ENCODE results near the gene KDM5A.
"Not testable (repeated sequence)": the region's sequence is repeated elsewhere in the genome, so short reads cannot be mapped to it uniquely, and the experiment has no call there.

KDM5A gene

DNA sequence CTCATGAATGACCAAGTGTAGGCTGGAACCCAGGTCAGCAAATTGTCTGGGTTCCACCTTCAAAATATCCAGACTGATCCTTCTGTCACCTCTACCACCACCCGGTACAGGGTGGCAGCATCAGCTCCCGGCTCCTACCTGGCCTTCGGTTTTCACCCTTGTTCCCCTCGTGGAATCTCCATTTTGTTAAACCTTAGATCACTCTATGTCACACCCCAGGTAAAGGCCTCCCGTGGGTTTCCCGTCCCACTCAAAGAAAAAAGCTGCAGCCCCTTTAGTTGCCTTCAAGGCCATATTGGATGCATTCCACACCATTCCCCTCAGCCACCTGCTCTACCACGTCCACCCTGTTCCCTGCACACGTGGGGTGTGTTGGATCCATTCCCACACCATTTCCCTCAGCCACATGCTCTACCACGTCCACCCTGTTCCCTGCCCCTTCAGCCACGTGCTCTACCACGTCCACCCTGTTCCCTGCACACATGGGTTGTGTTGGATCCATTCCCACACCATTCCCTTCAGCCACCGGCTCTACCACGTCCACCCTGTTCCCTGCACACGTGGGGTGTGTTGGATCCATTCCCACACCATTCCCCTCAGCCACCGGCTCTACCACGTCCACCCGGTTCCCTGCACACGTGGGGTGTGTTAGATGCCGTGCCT, 150.3 kb downstream of the KDM5A start:
- TF ChIP-seq SUZ12 (IDR thresholded peaks at IDR 0.05; ENCODE audit: extremely low read depth, insufficient read depth, insufficient read length) = no peak
- no peak for TF ChIP-seq ZNF274 (IDR thresholded peaks at IDR 0.05; ENCODE audit: low read depth, low read length)
- no peak for TF ChIP-seq YY1 (IDR thresholded peaks at IDR 0.05; ENCODE audit: insufficient read depth, insufficient read length)
- DNase-seq (ENCODE audit: low read depth, low spot score) = no peak
- peaks cover 33% of the 10 kb centered on the region; the same call in 1 of the 2 replicates for H3K9me3 ChIP-seq (ENCODE audit: insufficient read depth, low read length)
- no peaks in the 10 kb centered on the region for H3K27me3 ChIP-seq (ENCODE audit: insufficient read depth, insufficient read length)
- H3K4me3 ChIP-seq (ENCODE audit: insufficient read length, low read depth) = no peak overlapping the region
- H3K9ac ChIP-seq (ENCODE audit: insufficient read length, low read depth) = no peak overlapping the region
- no peaks in the 10 kb centered on the region for H3K36me3 ChIP-seq (ENCODE audit: insufficient read depth, insufficient read length, low read length)
- H3K4me1 ChIP-seq (ENCODE audit: insufficient read depth, insufficient read length) = no peaks in the 10 kb centered on the region

- TF ChIP-seq YY1 (IDR thresholded peaks at IDR 0.05; ENCODE audit: insufficient read depth, insufficient read length) = no peak
- no peak for TF ChIP-seq ZNF274 (IDR thresholded peaks at IDR 0.05; ENCODE audit: low read depth, low read length)
- no peak for TF ChIP-seq SUZ12 (IDR thresholded peaks at IDR 0.05; ENCODE audit: extremely low read depth, insufficient read depth, insufficient read length)
- H3K4me3 ChIP-seq (ENCODE audit: insufficient read length, low read depth) = no peak overlapping the region
- no peak overlapping the region for H3K9ac ChIP-seq (ENCODE audit: insufficient read length, low read depth)
- H3K4me1 ChIP-seq (ENCODE audit: insufficient read depth, insufficient read length) = peaks cover 7% of the 10 kb centered on the region
- peaks cover 33% of the 10 kb centered on the region; the same call in 1 of the 2 replicates for H3K9me3 ChIP-seq (ENCODE audit: insufficient read depth, low read length)
- no peaks in the 10 kb centered on the region for H3K36me3 ChIP-seq (ENCODE audit: insufficient read depth, insufficient read length, low read length)
- H3K27me3 ChIP-seq (ENCODE audit: insufficient read depth, insufficient read length) = no peaks in the 10 kb centered on the region
- no peak for DNase-seq (ENCODE audit: low read depth, low spot score)
Observed at GRCh38 chr12:238116-238515, 151.0 kb downstream of the KDM5A start.

- Histone ChIP-seq H3K27me3 (ENCODE audit: insufficient read depth, insufficient read length) (no peaks in the 10 kb centered on the region), H3K4me3 (ENCODE audit: insufficient read length, low read depth) (no peak overlapping the region), H3K9ac (ENCODE audit: insufficient read length, low read depth) (no peak overlapping the region), H3K4me1 (ENCODE audit: insufficient read depth, insufficient read length) (peaks cover 16% of the 10 kb centered on the region), H3K36me3 (ENCODE audit: insufficient read depth, insufficient read length, low read length) (no peaks in the 10 kb centered on the region), H3K9me3 (ENCODE audit: insufficient read depth, low read length) (peaks cover 33% of the 10 kb centered on the region; the same call in 1 of the 2 replicates)
- TF ChIP-seq SUZ12 (IDR thresholded peaks at IDR 0.05; ENCODE audit: extremely low read depth, insufficient read depth, insufficient read length) = no peak
- no peak for TF ChIP-seq YY1 (IDR thresholded peaks at IDR 0.05; ENCODE audit: insufficient read depth, insufficient read length)
- no peak for TF ChIP-seq ZNF274 (IDR thresholded peaks at IDR 0.05; ENCODE audit: low read depth, low read length)
- no peak for DNase-seq (ENCODE audit: low read depth, low spot score)
Observed at GRCh38 chr12:237026-237815, 151.9 kb downstream of the KDM5A start.

DNA sequence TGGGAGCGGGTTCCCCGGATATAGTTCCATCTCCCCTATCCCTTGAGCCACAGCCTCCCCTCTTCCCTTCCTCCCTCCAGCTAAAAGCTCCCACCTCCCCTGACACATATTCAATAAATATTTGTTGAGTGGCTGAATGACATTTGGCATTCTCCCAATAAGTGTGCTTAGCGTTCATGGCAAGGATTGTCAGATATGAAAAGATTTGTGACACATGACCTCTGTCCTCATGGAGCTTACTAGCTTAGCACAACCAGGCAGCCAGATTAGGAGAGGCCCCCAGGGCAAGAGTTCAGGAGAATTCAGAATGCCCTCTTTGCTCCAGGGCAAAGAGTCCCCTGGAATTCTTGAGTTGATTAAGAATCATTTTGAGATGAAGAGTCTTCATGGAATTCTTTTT, 152.7 kb downstream of the KDM5A start:
- H3K36me3 ChIP-seq (ENCODE audit: insufficient read depth, insufficient read length, low read length) = no peaks in the 10 kb centered on the region
- H3K9me3 ChIP-seq (ENCODE audit: insufficient read depth, low read length) = peaks cover 33% of the 10 kb centered on the region; the same call in 1 of the 2 replicates
- DNase-seq (ENCODE audit: low read depth, low spot score) = no peak
- H3K4me1 ChIP-seq (ENCODE audit: insufficient read depth, insufficient read length) = peaks cover 17% of the 10 kb centered on the region
- no peak for TF ChIP-seq YY1 (IDR thresholded peaks at IDR 0.05; ENCODE audit: insufficient read depth, insufficient read length)
- TF ChIP-seq SUZ12 (IDR thresholded peaks at IDR 0.05; ENCODE audit: extremely low read depth, insufficient read depth, insufficient read length) = no peak
- no peak for TF ChIP-seq ZNF274 (IDR thresholded peaks at IDR 0.05; ENCODE audit: low read depth, low read length)
- H3K27me3 ChIP-seq (ENCODE audit: insufficient read depth, insufficient read length) = no peaks in the 10 kb centered on the region
- H3K9ac ChIP-seq (ENCODE audit: insufficient read length, low read depth) = no peak overlapping the region
- H3K4me3 ChIP-seq (ENCODE audit: insufficient read length, low read depth) = no peak overlapping the region

GRCh38 chr12:235967-236366, 153.2 kb downstream of the KDM5A start:
- not testable (repeated sequence) for H3K27me3 ChIP-seq (ENCODE audit: insufficient read depth, insufficient read length); H3K4me3 ChIP-seq (ENCODE audit: insufficient read length, low read depth); DNase-seq (ENCODE audit: low read depth, low spot score); H3K9ac ChIP-seq (ENCODE audit: insufficient read length, low read depth); H3K36me3 ChIP-seq (ENCODE audit: insufficient read depth, insufficient read length, low read length)
- H3K9me3 ChIP-seq (ENCODE audit: insufficient read depth, low read length) = peaks cover 33% of the 10 kb centered on the region; the same call in 1 of the 2 replicates
- peaks cover 22% of the 10 kb centered on the region for H3K4me1 ChIP-seq (ENCODE audit: insufficient read depth, insufficient read length)

DNA sequence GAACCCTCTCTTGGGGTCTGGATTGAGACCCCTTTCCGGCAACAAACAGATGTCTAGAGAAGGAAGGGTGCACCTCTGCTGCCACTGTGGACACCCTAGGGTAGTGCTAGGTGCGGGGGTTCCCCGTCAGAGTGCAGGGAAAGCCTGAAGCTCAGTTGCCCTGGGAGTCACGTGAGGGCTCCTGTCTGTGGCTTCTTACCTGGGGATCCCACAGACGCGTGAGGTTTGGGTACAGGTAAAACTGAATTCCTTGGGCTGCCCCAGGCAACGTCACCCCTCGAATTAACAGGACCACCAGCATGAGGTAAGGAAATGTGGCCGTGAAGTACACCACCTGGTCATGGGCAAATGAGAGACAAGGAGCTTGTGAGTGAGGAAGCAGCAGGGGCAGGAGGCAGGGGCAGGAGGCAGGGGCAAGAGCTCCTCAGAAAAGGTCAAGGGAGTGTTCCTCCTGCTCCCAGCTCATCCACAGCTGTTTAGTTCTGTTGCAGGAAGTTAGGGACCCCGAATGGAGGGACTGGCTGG, 154.2 kb downstream of the KDM5A start:
- peaks cover 33% of the 10 kb centered on the region; the same call in 1 of the 2 replicates for H3K9me3 ChIP-seq (ENCODE audit: insufficient read depth, low read length)
- no peaks in the 10 kb centered on the region for H3K27me3 ChIP-seq (ENCODE audit: insufficient read depth, insufficient read length)
- peaks cover 23% of the 10 kb centered on the region for H3K4me1 ChIP-seq (ENCODE audit: insufficient read depth, insufficient read length)
- no peaks in the 10 kb centered on the region for H3K36me3 ChIP-seq (ENCODE audit: insufficient read depth, insufficient read length, low read length)
- H3K4me3 ChIP-seq (ENCODE audit: insufficient read length, low read depth) = no peak overlapping the region
- H3K9ac ChIP-seq (ENCODE audit: insufficient read length, low read depth) = no peak overlapping the region
- TF ChIP-seq SUZ12 (IDR thresholded peaks at IDR 0.05; ENCODE audit: extremely low read depth, insufficient read depth, insufficient read length) (no peak), ZNF274 (IDR thresholded peaks at IDR 0.05; ENCODE audit: low read depth, low read length) (no peak), YY1 (IDR thresholded peaks at IDR 0.05; ENCODE audit: insufficient read depth, insufficient read length) (no peak)
- no peak for DNase-seq (ENCODE audit: low read depth, low spot score)

- no peaks in the 10 kb centered on the region for H3K27me3 ChIP-seq (ENCODE audit: insufficient read depth, insufficient read length)
- no peak for DNase-seq (ENCODE audit: low read depth, low spot score)
- TF ChIP-seq YY1 (IDR thresholded peaks at IDR 0.05; ENCODE audit: insufficient read depth, insufficient read length) (no peak), ZNF274 (IDR thresholded peaks at IDR 0.05; ENCODE audit: low read depth, low read length) (no peak), SUZ12 (IDR thresholded peaks at IDR 0.05; ENCODE audit: extremely low read depth, insufficient read depth, insufficient read length) (no peak)
- no peaks in the 10 kb centered on the region for H3K36me3 ChIP-seq (ENCODE audit: insufficient read depth, insufficient read length, low read length)
- peaks cover 31% of the 10 kb centered on the region; the same call in 1 of the 2 replicates for H3K9me3 ChIP-seq (ENCODE audit: insufficient read depth, low read length)
- H3K4me1 ChIP-seq (ENCODE audit: insufficient read depth, insufficient read length) = peaks cover 23% of the 10 kb centered on the region
- H3K9ac ChIP-seq (ENCODE audit: insufficient read length, low read depth) = no peak overlapping the region
- H3K4me3 ChIP-seq (ENCODE audit: insufficient read length, low read depth) = no peak overlapping the region
Observed at GRCh38 chr12:234019-234418, 155.1 kb downstream of the KDM5A start.

All from NT2/D1 (cell line).